K562 (cell line): ENCODE results near the gene ZNF513. TPM values are rescaled to one million over a fixed set of nuclear protein-coding genes. Genes with fewer than 3 reads are reported as not detected.
A peak's percentile ranks its signal among the peaks of the same experiment; 100 is the strongest.
"Not testable (repeated sequence)": the region's sequence is repeated elsewhere in the genome, so short reads cannot be mapped to it uniquely, and the experiment has no call there.

Source experiments
- ATAC-seq: fragments of 200-7000 bp; cut with Tn5 transposase; 3 replicates; pipeline ENCODE4 v1.9.1; 2020; ENCODE audit warnings: moderate library complexity
- BruUV-seq: library from RNA; stranded (reverse); fragments of 400-500 nt; replicated peaks from 2 replicates; lab custom pipeline; 2021; lab: Mats Ljungman, UMichigan
- CTCF ChIA-PET: fragments of 300-600 bp; formaldehyde crosslinking; extraction: SDS; loops from one replicate; lab custom pipeline; 2021; ENCODE audit warnings: low intra/inter-chr PET ratio; lab: Yijun Ruan, JAX
- POLR2A ChIA-PET: fragments of 300-600, 350-650 bp; sonication (Branson Sonifier 250); formaldehyde crosslinking; extraction: SDS; loops from one replicate; lab custom pipeline; 2021; ENCODE audit warnings: antibody characterized with exemption, inconsistent platforms; lab: Yijun Ruan, JAX
- DNase-seq, 4 experiments: peaks; one replicate each; pipeline versions ENCODE4 v3.0.0 to v3.0.0-alpha.2; 2011 to 2018; ENCODE audit warnings: low spot score in 3 of 4, mixed read lengths in 3 of 4; ENCODE audit errors: extremely low read depth in 1 of 4
- FAIRE-seq: peaks from 2 replicates; lab custom pipeline; 2011; peaks lifted over from hg19 to GRCh38; lab: Jason Lieb, UNC
- H2AFZ ChIP-seq: 2 replicates; pipeline ENCODE4 v1.6.0; 2011; ENCODE audit warnings: low read depth, low read length, control low read depth, inconsistent platforms
- H3K27ac ChIP-seq: fragments of 200-600 bp; 3 replicates; pipeline ENCODE4 v1.8.0; 2011; ENCODE audit warnings: low read depth, mild to moderate bottlenecking, control low read depth, inconsistent platforms, low read length, moderate library complexity, mixed read lengths; ENCODE audit errors: extremely low read depth
- H3K27me3 ChIP-seq, 2 experiments: fragments of 300-600 bp in 1 of 2; 2 replicates in 1 of 2; 3 replicates in 1 of 2; pipeline versions ENCODE4 v1.6.0 to v1.8.0; 2011; ENCODE audit warnings: inconsistent platforms in 2 of 2, low read length in 2 of 2, mild to moderate bottlenecking in 1 of 2, mixed read lengths in 1 of 2, moderate library complexity in 1 of 2; ENCODE audit not compliant: control insufficient read depth in 2 of 2, insufficient read depth in 2 of 2
- H3K36me3 ChIP-seq: fragments of 300-600 bp; 3 replicates; pipeline ENCODE4 v1.8.0; 2011; ENCODE audit warnings: mild to moderate bottlenecking, low read length, inconsistent platforms; ENCODE audit not compliant: control insufficient read depth, insufficient read depth
- H3K4me1 ChIP-seq, 2 experiments: fragments of 200-600 bp in 1 of 2; replicated peaks in 1 of 2; 2 replicates in 1 of 2; 3 replicates in 1 of 2; pipeline versions ENCODE4 v1.5.1 to v1.8.0; 2011; ENCODE audit warnings: inconsistent platforms in 2 of 2, low read length in 2 of 2, mild to moderate bottlenecking in 1 of 2, mixed read lengths in 1 of 2, moderate library complexity in 1 of 2; ENCODE audit not compliant: control insufficient read depth in 2 of 2, insufficient read depth in 2 of 2
- H3K4me2 ChIP-seq: 2 replicates; pipeline ENCODE4 v1.6.1; 2011; ENCODE audit warnings: low read length, control low read depth, inconsistent platforms, mixed read lengths; ENCODE audit not compliant: insufficient read depth
- H3K4me3 ChIP-seq: fragments of 200-600 bp; sonication (generic), shearing (Covaris generic); 2 replicates; pipeline ENCODE4 v1.5.1; 2016; ENCODE audit warnings: control low read depth, inconsistent platforms
- H3K79me2 ChIP-seq: fragments of 200-600 bp; 3 replicates; pipeline ENCODE4 v1.8.0; 2011; ENCODE audit warnings: low read length, inconsistent platforms; ENCODE audit not compliant: control insufficient read depth, insufficient read depth
- H3K9ac ChIP-seq, 2 experiments: 2 replicates each; pipeline versions ENCODE4 v1.6.0 to v1.6.1; 2011; ENCODE audit warnings: low read depth in 2 of 2, low read length in 2 of 2, control low read depth in 1 of 2, inconsistent platforms in 1 of 2, mild to moderate bottlenecking in 1 of 2, mixed read lengths in 1 of 2; ENCODE audit not compliant: insufficient read depth in 1 of 2
- H3K9me1 ChIP-seq: one replicate; pipeline ENCODE4 v1.6.0; 2011; ENCODE audit warnings: inconsistent platforms, mild to moderate bottlenecking, low read length, moderate library complexity; ENCODE audit not compliant: control insufficient read depth, insufficient read depth
- H3K9me3 ChIP-seq: replicated peaks from 2 replicates; pipeline ENCODE4 v1.5.1; 2011; ENCODE audit warnings: low read depth, low read length, inconsistent platforms; ENCODE audit not compliant: control insufficient read depth, insufficient read depth
- H4K20me1 ChIP-seq: replicated peaks from 2 replicates; pipeline ENCODE4 v1.6.1; 2011; ENCODE audit warnings: low read length, inconsistent platforms, mixed read lengths; ENCODE audit not compliant: control insufficient read depth, insufficient read depth
- C11orf30 ChIP-seq: fragments of 450-650 bp; IDR thresholded peaks from 2 replicates; pipeline ENCODE4 v1.6.1; 2016; ENCODE audit warnings: low read depth, mild to moderate bottlenecking
- MAFF ChIP-seq: IDR thresholded peaks from 2 replicates; pipeline ENCODE4 v1.6.1; 2012; ENCODE audit warnings: low read length, improper control_type of control experiment
- MAFG ChIP-seq: fragments of 450-650 bp; conservative IDR thresholded peaks from 2 replicates; pipeline ENCODE4 v1.6.1; 2016; ENCODE audit warnings: missing genetic modification characterization, missing compliant biosample characterization
- NCOR1 ChIP-seq: fragments of 450-650 bp; IDR thresholded peaks from 2 replicates; pipeline ENCODE4 v1.6.1; 2016; ENCODE audit warnings: mild to moderate bottlenecking, moderate library complexity
- ZNF316 ChIP-seq: fragments of 450-650 bp; IDR thresholded peaks from 2 replicates; pipeline ENCODE4 v1.6.1; 2016
- ZNF699 ChIP-seq: fragments of 250-450 bp; sonication (Bioruptor Pico); IDR thresholded peaks from 2 replicates; pipeline ENCODE4 v1.8.0; 2021; ENCODE audit warnings: mild to moderate bottlenecking, moderate library complexity; ENCODE audit not compliant: insufficient replicate concordance
- ZNF785 ChIP-seq: fragments of 250-450 bp; sonication (Bioruptor Pico); IDR thresholded peaks from 2 replicates; pipeline ENCODE4 v1.4.0; 2020; ENCODE audit warnings: mild to moderate bottlenecking
- WGBS: fragments of 100-300 bp; shearing (Covaris generic); methylation state at CpG from one replicate; pipeline ENCODE4 v1.1.6; 2016; ENCODE audit warnings: low coverage, mixed read lengths; ENCODE audit not compliant: insufficient coverage; ENCODE audit errors: missing lambda C conversion rate; 5-methylcytosine and 5-hydroxymethylcytosine counted together
- in situ Hi-C: fragments of 300-500 bp; cut with MboI; formaldehyde crosslinking; loops from 4 replicates; pipeline ENCODE4 v1.15.0; 2018; ENCODE audit warnings: inconsistent platforms, mixed read lengths
- intact Hi-C: fragments of 100-400 bp; cut with micrococcal nuclease; formaldehyde crosslinking; loops from 2 replicates; pipeline ENCODE4 v1.14.2; 2022
- polyA plus RNA-seq, 8 experiments: library from polyadenylated mRNA; depleted of rRNA in 4 of 8; stranded (reverse) in 5 of 8; unstranded in 3 of 8; fragments of >200 nt; fragmentation: Nextera tagmentation in 2 of 8; fragmentation: Illumina TruSeq in 1 of 8; extraction: Ambion mirVana in 2 of 8; extraction: Trizol in 1 of 8; gene quantifications; 2 replicates each; pipeline versions ENCODE4 v1.2.1 to v1.2.3, GENCODE V29; 2011 to 2014; ENCODE audit warnings: inconsistent platforms in 1 of 8, missing spikeins in 1 of 8
- total RNA-seq, 7 experiments: library from RNA; depleted of rRNA in 6 of 7; stranded (reverse); fragments of >200 nt in 6 of 7; fragmentation: Illumina TruSeq in 2 of 7; extraction: Trizol in 2 of 7; gene quantifications; 2 replicates each; pipeline versions ENCODE4 v1.2.1 to v1.2.3, GENCODE V29; 2011 to 2021; ENCODE audit warnings: low replicate concordance in 1 of 7
- TF ChIP-seq, protein P1 (sequence below): sonication (generic); IDR thresholded peaks from 2 replicates; pipeline ENCODE4 v1.6.1; 2016

Gene ZNF513
- total and polyA plus RNA-seq, 9 of the 15 experiments (the other 6 are each of a cell fraction or from before 2014, with no cell fraction given) = 0.04 to 13.6 (median 4.4) TPM

DNA sequence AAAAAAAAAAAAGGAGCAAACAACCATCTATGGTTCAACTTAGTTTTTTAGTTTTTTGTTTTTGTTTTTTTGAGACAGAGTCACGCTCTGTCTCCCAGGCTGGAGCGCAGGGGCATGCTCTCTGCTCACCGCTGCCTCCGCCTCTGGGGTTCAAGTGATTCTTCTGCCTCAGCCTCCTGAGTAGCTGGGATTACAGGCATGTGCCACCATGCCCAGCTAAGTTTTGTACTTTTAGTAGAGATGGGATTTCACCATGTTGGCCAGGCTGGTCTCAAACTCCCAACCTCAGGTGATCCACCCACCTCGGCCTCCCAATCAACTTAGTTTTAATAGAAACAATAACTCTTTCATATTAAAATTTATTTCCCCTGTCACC, 27.2 kb downstream of the ZNF513 start:
- BruUV-seq, H2AFZ ChIP-seq, ATAC-seq, FAIRE-seq, intact Hi-C loops, DNase-seq, H3K9me1 ChIP-seq, H4K20me1 ChIP-seq, H3K27me3 ChIP-seq, H3K9me3 ChIP-seq, H3K4me3 ChIP-seq, in situ Hi-C loops: not testable (repeated sequence)
- H3K79me2 ChIP-seq = peaks cover 93% of the 10 kb centered on the region
- WGBS = 94% methylated on average over 5 of the region's 5 CpGs
- H3K27ac ChIP-seq = peak overlapping the region; percentile 98; the same call in 2 of the 3 replicates
- H3K4me1 ChIP-seq = peaks cover 12 to 15% of the 10 kb centered on the region in 2 experiments; a peak in 4 of 5 replicates
- peak overlapping the region; percentile 5 to 97; a peak in 2 of 4 replicates for H3K9ac ChIP-seq
- ChIA-PET CTCF (interaction anchor here (0.6 kb wide), 1 partner anchor 963 kb away, joined by 3 read pairs; no protein-coding TSS in a partner anchor), POLR2A (interaction anchor here (0.6 to 1.8 kb wide), 8 partner anchors 9 to 126 kb away, joined by 3 to 20 read pairs (median 4); partner anchors contain the start of genes EIF2B4 and MPV17)
- H3K4me2 ChIP-seq = peak overlapping the region; percentile 57; the same call in 1 of the 2 replicates
- H3K36me3 ChIP-seq = peaks cover 13% of the 10 kb centered on the region

- Histone ChIP-seq H3K4me1 (peaks cover 9 to 12% of the 10 kb centered on the region in 2 experiments; a peak in 4 of 5 replicates), H2AFZ (no peak overlapping the region), H3K9me1 (no peaks in the 10 kb centered on the region), H3K9ac (no peak overlapping the region), H3K4me3 (no peak overlapping the region), H3K36me3 (peaks cover 17% of the 10 kb centered on the region; the same call in 2 of the 3 replicates), H3K4me2 (no peak overlapping the region), H3K27ac (no peak overlapping the region), H3K27me3 (no peaks in the 10 kb centered on the region), H3K9me3 (no peaks in the 10 kb centered on the region), H4K20me1 (no peaks in the 10 kb centered on the region), H3K79me2 (peaks cover 93% of the 10 kb centered on the region)
- no TSS peak for BruUV-seq
- TF ChIP-seq MAFF (peak; percentile 45; the same call in 1 of the 2 replicates), ZNF699 (CRISPR knock-in tag) (no peak), MAFG (peak; percentile 54; the same call in 1 of the 2 replicates), ZNF785 (CRISPR knock-in tag) (no peak), NCOR1 (no peak), ZNF316 (peak; percentile 84), C11orf30 (peak; percentile 75)
- TF ChIP-seq, protein P1, sequence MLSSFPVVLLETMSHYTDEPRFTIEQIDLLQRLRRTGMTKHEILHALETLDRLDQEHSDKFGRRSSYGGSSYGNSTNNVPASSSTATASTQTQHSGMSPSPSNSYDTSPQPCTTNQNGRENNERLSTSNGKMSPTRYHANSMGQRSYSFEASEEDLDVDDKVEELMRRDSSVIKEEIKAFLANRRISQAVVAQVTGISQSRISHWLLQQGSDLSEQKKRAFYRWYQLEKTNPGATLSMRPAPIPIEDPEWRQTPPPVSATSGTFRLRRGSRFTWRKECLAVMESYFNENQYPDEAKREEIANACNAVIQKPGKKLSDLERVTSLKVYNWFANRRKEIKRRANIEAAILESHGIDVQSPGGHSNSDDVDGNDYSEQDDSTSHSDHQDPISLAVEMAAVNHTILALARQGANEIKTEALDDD = 0 out of 2 replicates have a peak, but pooled peaks have one; percentile 36
- DNase-seq = no peak
- in situ Hi-C loops = no loop called here
- no peak for ATAC-seq
- CTCF ChIA-PET = interaction anchor here (0.8 kb wide), 1 partner anchor 31 kb away, joined by 4 read pairs; no protein-coding TSS in a partner anchor
- POLR2A ChIA-PET = interaction anchor here (0.7 to 1.7 kb wide), 3 partner anchors 10 to 17 kb away, joined by 3 to 9 read pairs (median 4); no protein-coding TSS in a partner anchor
- intact Hi-C loops = no loop called here
- WGBS = 65% methylated on average over 6 of the region's 6 CpGs
- no peak for FAIRE-seq
Observed at GRCh38 chr2:27351802-27352598, 28.5 kb downstream of the ZNF513 start.
